ENCODE results near the gene FAM107B.
"Not testable (repeated sequence)": the region's sequence is repeated elsewhere in the genome, so short reads cannot be mapped to it uniquely, and the experiment has no call there.

Gene FAM107B

DNA sequence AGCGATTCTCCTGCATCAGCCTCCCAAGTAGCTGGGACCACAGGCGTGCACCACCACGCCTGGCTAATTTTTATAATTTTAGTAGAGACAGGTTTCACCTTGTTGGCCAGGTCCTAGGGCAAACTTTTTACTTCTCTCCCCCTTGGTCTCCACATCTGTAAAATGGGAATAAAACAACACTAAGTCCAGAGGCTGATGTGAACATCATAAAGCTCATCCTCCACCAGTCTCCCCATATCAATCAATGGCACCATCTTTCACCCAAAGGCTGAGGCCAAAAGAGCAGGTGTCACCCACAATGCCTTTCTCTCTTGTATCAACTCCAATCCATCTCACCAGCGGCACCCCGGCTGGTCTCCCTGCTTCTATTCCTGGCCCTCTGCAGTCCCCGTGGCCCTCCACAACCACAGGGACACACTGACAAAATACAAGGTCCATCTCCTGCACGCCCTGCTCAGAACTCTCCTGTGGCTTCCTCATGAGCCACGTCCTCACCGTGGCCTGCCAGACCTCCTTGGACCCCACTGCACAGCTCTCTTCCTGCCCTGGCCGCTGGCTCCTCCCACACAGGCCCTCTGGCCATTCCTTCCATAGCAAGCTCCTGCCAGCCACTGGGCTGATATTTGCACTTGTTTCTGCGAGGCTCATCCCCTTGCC lies 179.0 kb downstream of the FAM107B start:
- 93 to 94% methylated on average over 11 of the region's 11 CpGs for WGBS, 2 experiments
- H3K36me3 ChIP-seq (ENCODE audit: control insufficient read depth, insufficient read depth, low read length), result no peaks in the 10 kb centered on the region
- no peaks in the 10 kb centered on the region for H3K9me3 ChIP-seq (ENCODE audit: control insufficient read depth, low read length)
- H3K27me3 ChIP-seq (ENCODE audit: control insufficient read depth, insufficient read depth, low read length, poor library complexity, severe bottlenecking), result no peaks in the 10 kb centered on the region
- H3K4me1 ChIP-seq (ENCODE audit: control insufficient read depth, insufficient read depth, low read length), result no peaks in the 10 kb centered on the region
- no peak overlapping the region for H3K27ac ChIP-seq (ENCODE audit: insufficient read depth, low read depth, low read length, poor library complexity, severe bottlenecking)
- H3K4me3 ChIP-seq (ENCODE audit: insufficient read depth, low read depth, low read length), result no peak overlapping the region

DNA sequence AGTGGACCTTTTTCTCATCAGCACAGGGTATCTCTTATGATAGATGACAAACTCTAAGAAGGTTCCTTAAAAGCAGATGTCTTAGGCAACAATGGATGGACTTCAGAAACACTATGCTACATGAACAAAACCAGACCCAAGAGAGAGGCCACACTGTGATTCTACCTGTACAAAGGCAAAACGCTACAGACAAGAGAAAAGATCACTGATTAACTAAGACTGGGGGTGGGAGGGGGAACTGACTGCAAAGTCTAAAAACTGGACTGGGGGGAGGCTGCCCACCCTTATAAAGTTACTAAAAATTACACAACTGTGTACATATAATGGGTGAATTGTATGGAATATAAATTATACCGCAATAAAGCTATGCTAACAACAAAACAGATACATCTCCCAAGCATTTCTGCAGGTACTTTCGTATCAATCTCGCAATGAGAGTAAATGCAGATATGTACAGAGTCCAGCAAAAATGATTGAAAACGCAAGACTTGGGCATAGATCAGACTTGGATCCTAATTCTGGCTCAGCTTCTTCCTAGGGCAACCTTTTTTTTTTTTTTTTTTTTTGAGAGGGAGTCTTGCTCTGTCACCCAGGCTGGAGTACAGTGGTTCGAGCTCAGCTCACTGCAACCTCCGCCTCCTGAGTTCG lies 179.7 kb downstream of the FAM107B start:
- Histone ChIP-seq H3K4me1 (ENCODE audit: control insufficient read depth, insufficient read depth, low read length) (no peaks in the 10 kb centered on the region), H3K36me3 (ENCODE audit: control insufficient read depth, insufficient read depth, low read length) (no peaks in the 10 kb centered on the region), H3K9me3 (ENCODE audit: control insufficient read depth, low read length) (no peaks in the 10 kb centered on the region), H3K4me3 (ENCODE audit: insufficient read depth, low read depth, low read length) (no peak overlapping the region), H3K27me3 (ENCODE audit: control insufficient read depth, insufficient read depth, low read length, poor library complexity, severe bottlenecking) (no peaks in the 10 kb centered on the region), H3K27ac (ENCODE audit: insufficient read depth, low read depth, low read length, poor library complexity, severe bottlenecking) (no peak overlapping the region)
- WGBS, 2 experiments, result 90 to 97% methylated on average over 7 to 8 of the region's 8 CpGs

DNA sequence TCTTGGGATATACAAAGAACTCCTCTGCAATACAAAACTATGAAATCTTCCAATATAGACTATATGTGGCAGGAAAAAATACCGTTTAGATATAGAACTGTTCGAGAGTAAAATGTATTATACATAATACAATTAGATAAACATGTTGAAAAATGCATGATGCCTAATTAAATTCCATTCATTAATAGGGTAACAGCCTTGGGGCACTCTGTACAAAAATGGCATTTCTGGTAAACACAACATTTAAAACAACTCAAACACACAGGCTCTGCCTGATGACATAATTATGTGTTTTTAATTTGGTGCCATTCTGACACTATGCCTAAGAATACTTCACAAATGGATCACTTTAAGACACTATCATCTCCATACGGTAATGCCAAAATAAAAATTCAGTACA lies 180.9 kb downstream of the FAM107B start:
- H3K4me1 ChIP-seq (ENCODE audit: control insufficient read depth, insufficient read depth, low read length), result no peaks in the 10 kb centered on the region
- WGBS, 2 experiments, result 84 to 95% methylated on average over 1 of the region's 3 CpGs
- no peaks in the 10 kb centered on the region for H3K9me3 ChIP-seq (ENCODE audit: control insufficient read depth, low read length)
- no peaks in the 10 kb centered on the region for H3K27me3 ChIP-seq (ENCODE audit: control insufficient read depth, insufficient read depth, low read length, poor library complexity, severe bottlenecking)
- H3K4me3 ChIP-seq (ENCODE audit: insufficient read depth, low read depth, low read length), result no peak overlapping the region
- no peak overlapping the region for H3K27ac ChIP-seq (ENCODE audit: insufficient read depth, low read depth, low read length, poor library complexity, severe bottlenecking)
- no peaks in the 10 kb centered on the region for H3K36me3 ChIP-seq (ENCODE audit: control insufficient read depth, insufficient read depth, low read length)

DNA sequence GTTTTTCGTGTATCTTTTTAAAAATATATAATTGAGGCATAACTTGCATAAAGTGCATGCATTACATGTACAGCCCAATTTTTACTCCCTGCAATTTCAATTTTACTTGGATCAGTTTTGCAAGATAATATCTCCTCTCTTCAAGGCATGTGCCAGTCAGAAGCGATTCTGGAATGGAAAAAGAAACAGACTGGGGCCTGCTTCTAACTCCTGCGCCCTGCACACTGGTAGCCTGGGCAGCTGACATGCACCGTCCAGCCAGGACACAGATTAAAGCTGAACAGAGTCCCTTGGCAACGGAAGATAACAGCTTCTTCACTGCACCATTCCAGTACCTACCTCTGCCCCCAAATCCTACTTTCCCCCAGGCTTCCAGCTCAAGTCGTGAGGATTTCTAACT lies 182.1 kb downstream of the FAM107B start:
- Histone ChIP-seq H3K4me1 (ENCODE audit: control insufficient read depth, insufficient read depth, low read length) (no peaks in the 10 kb centered on the region), H3K4me3 (ENCODE audit: insufficient read depth, low read depth, low read length) (no peak overlapping the region), H3K9me3 (ENCODE audit: control insufficient read depth, low read length) (no peaks in the 10 kb centered on the region), H3K27me3 (ENCODE audit: control insufficient read depth, insufficient read depth, low read length, poor library complexity, severe bottlenecking) (no peaks in the 10 kb centered on the region), H3K36me3 (ENCODE audit: control insufficient read depth, insufficient read depth, low read length) (no peaks in the 10 kb centered on the region), H3K27ac (ENCODE audit: insufficient read depth, low read depth, low read length, poor library complexity, severe bottlenecking) (no peak overlapping the region)
- WGBS, 2 experiments, result 91 to 93% methylated on average over 5 to 6 of the region's 6 CpGs

DNA sequence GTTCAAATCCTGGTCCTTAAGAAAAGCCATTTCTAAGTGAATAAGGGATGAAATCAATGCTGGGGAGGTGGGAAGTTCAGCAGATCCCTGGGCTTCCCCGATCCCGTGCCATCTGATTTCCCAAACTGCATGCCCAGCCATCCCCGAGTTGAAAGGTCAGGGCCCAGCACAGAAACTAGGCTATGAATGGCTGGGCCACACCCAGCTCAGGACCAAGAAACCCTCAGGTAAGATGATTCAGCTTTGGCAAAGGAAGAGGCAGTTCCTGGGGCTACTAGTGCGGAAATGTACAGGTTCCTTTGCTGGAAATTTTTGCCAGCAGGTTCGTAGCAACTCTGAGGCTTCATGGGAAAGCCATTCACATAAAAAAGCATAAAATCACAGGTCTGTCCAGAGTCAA lies 182.7 kb downstream of the FAM107B start:
- H3K9me3 ChIP-seq (ENCODE audit: control insufficient read depth, low read length), result no peaks in the 10 kb centered on the region
- no peaks in the 10 kb centered on the region for H3K27me3 ChIP-seq (ENCODE audit: control insufficient read depth, insufficient read depth, low read length, poor library complexity, severe bottlenecking)
- no peaks in the 10 kb centered on the region for H3K4me1 ChIP-seq (ENCODE audit: control insufficient read depth, insufficient read depth, low read length)
- no peak overlapping the region for H3K4me3 ChIP-seq (ENCODE audit: insufficient read depth, low read depth, low read length)
- 94 to 96% methylated on average over 5 of the region's 5 CpGs for WGBS, 2 experiments
- no peaks in the 10 kb centered on the region for H3K36me3 ChIP-seq (ENCODE audit: control insufficient read depth, insufficient read depth, low read length)
- no peak overlapping the region for H3K27ac ChIP-seq (ENCODE audit: insufficient read depth, low read depth, low read length, poor library complexity, severe bottlenecking)

DNA sequence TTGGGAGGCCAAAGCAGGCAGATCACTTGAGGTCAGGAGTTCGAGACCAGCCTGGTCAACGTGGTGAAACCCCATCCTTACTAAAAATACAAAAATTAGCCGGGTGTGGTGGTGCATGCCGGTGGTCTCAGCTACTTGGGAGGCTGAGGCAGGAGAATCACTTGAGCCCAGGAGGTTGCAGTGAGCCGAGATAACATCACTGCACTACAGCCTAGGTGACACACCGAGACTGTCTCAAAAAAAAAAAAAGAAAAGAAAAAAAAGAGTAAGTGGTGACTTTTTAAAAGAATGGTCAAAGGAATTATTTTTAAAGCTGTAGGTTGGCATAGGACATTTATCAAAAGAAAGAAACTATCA lies 185.8 kb downstream of the FAM107B start:
- 89 to 95% methylated on average over 6 of the region's 6 CpGs for WGBS, 2 experiments
- not testable (repeated sequence) for H3K27me3 ChIP-seq (ENCODE audit: control insufficient read depth, insufficient read depth, low read length, poor library complexity, severe bottlenecking); H3K27ac ChIP-seq (ENCODE audit: insufficient read depth, low read depth, low read length, poor library complexity, severe bottlenecking); H3K4me1 ChIP-seq (ENCODE audit: control insufficient read depth, insufficient read depth, low read length); H3K9me3 ChIP-seq (ENCODE audit: control insufficient read depth, low read length); H3K4me3 ChIP-seq (ENCODE audit: insufficient read depth, low read depth, low read length); H3K36me3 ChIP-seq (ENCODE audit: control insufficient read depth, insufficient read depth, low read length)

DNA sequence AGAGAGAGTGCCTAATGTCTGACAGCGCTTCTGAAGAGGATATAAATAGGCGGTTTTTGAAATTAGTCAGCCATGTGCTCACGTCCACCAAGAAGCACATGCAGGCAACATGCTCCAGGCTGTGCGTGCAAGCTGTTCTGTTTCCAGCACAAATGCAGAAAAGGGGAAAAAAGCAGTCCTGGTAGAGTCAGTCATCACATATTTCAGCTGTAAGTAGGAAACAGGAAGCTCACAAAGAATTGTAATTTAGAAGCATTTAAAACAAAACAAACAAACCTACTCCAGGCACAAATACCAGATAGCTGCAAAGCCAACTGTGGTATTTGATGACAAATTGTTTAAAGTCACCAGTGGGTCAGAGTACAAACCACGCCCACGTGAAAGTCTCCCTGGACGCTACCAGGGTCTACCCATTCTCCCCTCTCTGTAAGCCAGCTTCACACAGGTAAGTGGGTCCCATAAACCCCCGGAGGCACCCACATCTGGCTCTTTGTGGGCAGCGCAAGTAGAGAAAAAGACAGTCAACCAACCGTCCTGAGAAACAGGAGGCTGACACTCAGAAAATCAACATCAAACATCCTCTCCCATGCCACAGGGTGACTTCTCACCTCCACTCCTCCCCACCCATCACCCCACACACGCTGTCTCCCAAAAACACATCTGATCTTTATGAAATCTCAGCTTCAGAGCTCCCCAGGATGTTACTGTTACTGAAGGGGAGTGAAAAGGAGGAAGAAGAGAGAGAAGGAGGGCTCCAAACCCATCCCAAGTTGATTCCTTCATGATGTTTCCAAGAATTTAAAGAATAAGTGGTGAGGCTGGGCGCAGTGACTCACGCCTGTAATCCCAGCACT lies 186.4 kb downstream of the FAM107B start:
- Histone ChIP-seq H3K4me3 (ENCODE audit: insufficient read depth, low read depth, low read length) (no peak overlapping the region), H3K27ac (ENCODE audit: insufficient read depth, low read depth, low read length, poor library complexity, severe bottlenecking) (no peak overlapping the region), H3K4me1 (ENCODE audit: control insufficient read depth, insufficient read depth, low read length) (no peaks in the 10 kb centered on the region), H3K27me3 (ENCODE audit: control insufficient read depth, insufficient read depth, low read length, poor library complexity, severe bottlenecking) (no peaks in the 10 kb centered on the region), H3K9me3 (ENCODE audit: control insufficient read depth, low read length) (no peaks in the 10 kb centered on the region), H3K36me3 (ENCODE audit: control insufficient read depth, insufficient read depth, low read length) (no peaks in the 10 kb centered on the region)
- 92 to 95% methylated on average over 12 to 13 of the region's 13 CpGs for WGBS, 2 experiments

DNA sequence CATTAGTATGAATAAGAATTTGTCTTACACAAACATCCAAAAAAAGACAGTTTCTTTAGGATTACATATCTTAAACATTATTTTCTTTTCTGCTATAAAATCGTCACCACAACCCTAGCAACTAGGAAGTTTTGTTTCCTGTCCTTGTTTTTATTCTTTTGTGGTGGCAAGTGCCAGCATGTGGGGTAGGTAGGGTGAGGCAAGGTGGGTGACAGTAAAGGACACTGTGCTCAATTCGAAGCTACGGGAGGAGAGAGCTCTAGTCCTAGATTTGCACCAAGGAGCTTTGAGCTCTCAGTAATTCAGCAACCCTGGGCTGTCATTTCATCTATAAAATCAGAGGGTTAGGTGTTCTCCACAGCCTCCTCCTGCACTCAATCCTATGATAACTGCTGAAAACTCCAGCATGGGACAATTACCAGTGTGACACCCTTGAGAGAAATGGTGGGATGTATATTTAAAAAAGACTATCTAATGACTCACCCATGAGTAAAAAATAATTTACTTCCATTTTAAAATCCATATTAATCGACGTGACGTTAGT lies 187.1 kb downstream of the FAM107B start:
- WGBS, 2 experiments, result 86 to 87% methylated on average over 6 of the region's 6 CpGs
- Histone ChIP-seq H3K4me3 (ENCODE audit: insufficient read depth, low read depth, low read length) (no peak overlapping the region), H3K36me3 (ENCODE audit: control insufficient read depth, insufficient read depth, low read length) (no peaks in the 10 kb centered on the region), H3K27me3 (ENCODE audit: control insufficient read depth, insufficient read depth, low read length, poor library complexity, severe bottlenecking) (no peaks in the 10 kb centered on the region), H3K9me3 (ENCODE audit: control insufficient read depth, low read length) (no peaks in the 10 kb centered on the region), H3K4me1 (ENCODE audit: control insufficient read depth, insufficient read depth, low read length) (no peaks in the 10 kb centered on the region), H3K27ac (ENCODE audit: insufficient read depth, low read depth, low read length, poor library complexity, severe bottlenecking) (no peak overlapping the region)

DNA sequence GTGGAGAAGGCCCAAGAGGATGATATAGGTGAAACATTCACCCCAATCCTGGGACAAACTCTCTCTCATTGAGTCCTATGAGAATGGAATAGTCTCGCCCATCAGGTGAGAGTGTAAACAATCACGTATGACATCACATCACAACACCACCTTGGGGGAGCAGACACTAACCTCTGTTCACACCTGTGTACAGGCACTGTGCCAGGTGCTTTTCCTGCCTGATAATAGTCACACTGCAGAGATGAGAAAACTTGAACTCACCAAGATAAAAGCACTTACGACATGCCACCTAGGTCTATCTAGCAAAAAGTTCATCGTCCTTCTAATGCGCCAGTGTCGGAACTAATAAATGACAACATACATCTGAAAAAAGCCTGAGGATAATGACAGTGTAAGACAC lies 187.8 kb downstream of the FAM107B start:
- Histone ChIP-seq H3K4me1 (ENCODE audit: control insufficient read depth, insufficient read depth, low read length) (no peaks in the 10 kb centered on the region), H3K27me3 (ENCODE audit: control insufficient read depth, insufficient read depth, low read length, poor library complexity, severe bottlenecking) (no peaks in the 10 kb centered on the region), H3K4me3 (ENCODE audit: insufficient read depth, low read depth, low read length) (no peak overlapping the region), H3K27ac (ENCODE audit: insufficient read depth, low read depth, low read length, poor library complexity, severe bottlenecking) (no peak overlapping the region), H3K9me3 (ENCODE audit: control insufficient read depth, low read length) (no peaks in the 10 kb centered on the region), H3K36me3 (ENCODE audit: control insufficient read depth, insufficient read depth, low read length) (no peaks in the 10 kb centered on the region)
- WGBS, 2 experiments, result 93 to 99% methylated on average over 6 of the region's 6 CpGs
